Adrenal gland (tissue), 5 donors: ENCODE data around the gene PRAF2.

Source experiments
- CTCF ChIP-seq, 6 experiments: fragments of 450-650 bp in 4 of 6; fragments of 200-600 bp in 2 of 6; sonication (generic) in 1 of 6; IDR thresholded peaks; 1 replicate in 5 of 6; 2 replicates in 1 of 6; pipeline versions ENCODE4 v1.5.1 to v1.8.0; 2016 to 2021; ENCODE audit warnings: antibody characterized with exemption in 6 of 6, mild to moderate bottlenecking in 2 of 6, moderate library complexity in 1 of 6
- POLR2A ChIP-seq, 2 donors: fragments of 450-650 bp; IDR thresholded peaks; one replicate each; pipeline ENCODE4 v1.6.1; 2017; ENCODE audit warnings: antibody characterized with exemption in 2 of 2, mild to moderate bottlenecking in 2 of 2, moderate library complexity in 1 of 2
- donor health status: DM: no; HTN: no; CAD: no.

- TF ChIP-seq POLR2A (IDR thresholded peaks at IDR 0.05) (no peak), CTCF (IDR thresholded peaks at IDR 0.05) (no peak)
Measured at GRCh38 chrX:49116716-49117115, 42.9 kb upstream of the PRAF2 start.
